ENCODE results near the gene SDF4. TPM values are rescaled to one million over a fixed set of nuclear protein-coding genes. Genes with fewer than 3 reads are reported as not detected.
A peak's percentile ranks its signal among the peaks of the same experiment; 100 is the strongest.

The SDF4 gene
- total and polyA plus RNA-seq, 2 of the 13 experiments (the other 11 are each of a cell fraction or from before 2014, with no cell fraction given), result 80.8 to 107 TPM

- TF ChIP-seq, protein P1, sequence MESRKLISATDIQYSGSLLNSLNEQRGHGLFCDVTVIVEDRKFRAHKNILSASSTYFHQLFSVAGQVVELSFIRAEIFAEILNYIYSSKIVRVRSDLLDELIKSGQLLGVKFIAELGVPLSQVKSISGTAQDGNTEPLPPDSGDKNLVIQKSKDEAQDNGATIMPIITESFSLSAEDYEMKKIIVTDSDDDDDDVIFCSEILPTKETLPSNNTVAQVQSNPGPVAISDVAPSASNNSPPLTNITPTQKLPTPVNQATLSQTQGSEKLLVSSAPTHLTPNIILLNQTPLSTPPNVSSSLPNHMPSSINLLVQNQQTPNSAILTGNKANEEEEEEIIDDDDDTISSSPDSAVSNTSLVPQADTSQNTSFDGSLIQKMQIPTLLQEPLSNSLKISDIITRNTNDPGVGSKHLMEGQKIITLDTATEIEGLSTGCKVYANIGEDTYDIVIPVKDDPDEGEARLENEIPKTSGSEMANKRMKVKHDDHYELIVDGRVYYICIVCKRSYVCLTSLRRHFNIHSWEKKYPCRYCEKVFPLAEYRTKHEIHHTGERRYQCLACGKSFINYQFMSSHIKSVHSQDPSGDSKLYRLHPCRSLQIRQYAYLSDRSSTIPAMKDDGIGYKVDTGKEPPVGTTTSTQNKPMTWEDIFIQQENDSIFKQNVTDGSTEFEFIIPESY (CRISPR knock-in tag; IDR thresholded peaks at IDR 0.05), result no peak
- TF ChIP-seq AGO2 (optimal IDR thresholded peaks at IDR 0.05; ENCODE audit: low read depth, low read length) (peak; percentile 13), ZNF33B (CRISPR knock-in tag; IDR thresholded peaks at IDR 0.05) (no peak), ZFP1 (CRISPR knock-in tag; IDR thresholded peaks at IDR 0.05) (no peak), HOXD1 (CRISPR knock-in tag; IDR thresholded peaks at IDR 0.05) (no peak), ZNF746 (CRISPR knock-in tag; IDR thresholded peaks at IDR 0.05) (no peak), TEF (CRISPR knock-in tag; IDR thresholded peaks at IDR 0.05) (no peak), ZNF337 (CRISPR knock-in tag; IDR thresholded peaks at IDR 0.05; ENCODE audit: borderline replicate concordance, low read depth) (no peak), RFX3 (CRISPR knock-in tag; IDR thresholded peaks at IDR 0.05) (no peak)
- TF ChIP-seq, protein P2, sequence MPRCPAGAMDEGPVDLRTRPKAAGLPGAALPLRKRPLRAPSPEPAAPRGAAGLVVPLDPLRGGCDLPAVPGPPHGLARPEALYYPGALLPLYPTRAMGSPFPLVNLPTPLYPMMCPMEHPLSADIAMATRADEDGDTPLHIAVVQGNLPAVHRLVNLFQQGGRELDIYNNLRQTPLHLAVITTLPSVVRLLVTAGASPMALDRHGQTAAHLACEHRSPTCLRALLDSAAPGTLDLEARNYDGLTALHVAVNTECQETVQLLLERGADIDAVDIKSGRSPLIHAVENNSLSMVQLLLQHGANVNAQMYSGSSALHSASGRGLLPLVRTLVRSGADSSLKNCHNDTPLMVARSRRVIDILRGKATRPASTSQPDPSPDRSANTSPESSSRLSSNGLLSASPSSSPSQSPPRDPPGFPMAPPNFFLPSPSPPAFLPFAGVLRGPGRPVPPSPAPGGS (CRISPR knock-in tag; IDR thresholded peaks at IDR 0.05), result no peak
Observed at GRCh38 chr1:1268284-1268682, 36.5 kb upstream of the SDF4 start (continued).
